H1 (cell line): ENCODE data around the gene AP2B1. TPM values are rescaled to one million over a fixed set of nuclear protein-coding genes. Genes with fewer than 3 reads are reported as not detected.

Source experiments
- CTCF ChIA-PET: fragments of 300-600 bp; sonication (Branson Sonifier 250); formaldehyde crosslinking; loops from one replicate; lab custom pipeline; 2021; ENCODE audit not compliant: partially characterized antibody; lab: Charles Lee
- POLR2A ChIA-PET: fragments of 300-600 bp; sonication (Branson Sonifier 250); formaldehyde crosslinking; loops from one replicate; lab custom pipeline; 2021; ENCODE audit warnings: inconsistent platforms; ENCODE audit not compliant: partially characterized antibody; lab: Charles Lee
- DNase-seq, 2 experiments: peaks; one replicate each; pipeline versions ENCODE4 v3.0.0 to v3.0.0-alpha.2; 2010 to 2022; ENCODE audit warnings: low spot score in 2 of 2, low read depth in 1 of 2, mixed read lengths in 1 of 2
- FAIRE-seq: peaks from 2 replicates; lab custom pipeline; 2011; peaks lifted over from hg19 to GRCh38; lab: Jason Lieb, UNC
- H2AFZ ChIP-seq: 2 replicates; pipeline ENCODE4 v1.8.1; 2012; ENCODE audit warnings: low read length, inconsistent platforms
- H2AK5ac ChIP-seq: 2 replicates; pipeline ENCODE4 v1.6.1; 2013; ENCODE audit warnings: low read depth, low read length
- H2BK120ac ChIP-seq: replicated peaks from 2 replicates; pipeline ENCODE3; 2013; ENCODE audit warnings: low read depth, low read length, inconsistent platforms
- H2BK12ac ChIP-seq: 2 replicates; pipeline ENCODE4 v1.6.1; 2013; ENCODE audit warnings: low read depth, low read length
- H2BK15ac ChIP-seq: 2 replicates; pipeline ENCODE4 v1.6.1; 2013; ENCODE audit warnings: low read length
- H2BK20ac ChIP-seq: 2 replicates; pipeline ENCODE4 v1.6.1; 2013; ENCODE audit warnings: low read length
- H2BK5ac ChIP-seq: 2 replicates; pipeline ENCODE4 v1.6.1; 2013; ENCODE audit warnings: low read depth, low read length
- H3K14ac ChIP-seq: 2 replicates; pipeline ENCODE4 v1.6.1; 2013; ENCODE audit warnings: inconsistent platforms; ENCODE audit not compliant: insufficient read length
- H3K18ac ChIP-seq: 2 replicates; pipeline ENCODE4 v1.6.1; 2013; ENCODE audit warnings: low read length; ENCODE audit errors: extremely low read depth
- H3K23ac ChIP-seq: 2 replicates; pipeline ENCODE4 v1.6.1; 2013; ENCODE audit warnings: inconsistent platforms; ENCODE audit not compliant: insufficient read length
- H3K23me2 ChIP-seq: 2 replicates; pipeline ENCODE4 v1.6.1; 2013; ENCODE audit warnings: low read depth, low read length
- H3K27ac ChIP-seq: 2 replicates; pipeline ENCODE4 v1.6.1; 2011; ENCODE audit warnings: low read depth, low read length, inconsistent platforms
- H3K27me3 ChIP-seq, 4 experiments: replicated peaks in 1 of 4; 1 replicate in 1 of 4; 2 replicates in 3 of 4; pipeline versions ENCODE4 v1.6.1 to v1.8.1; 2011 to 2013; ENCODE audit warnings: low read length in 3 of 4, mild to moderate bottlenecking in 3 of 4, inconsistent platforms in 2 of 4, mixed read lengths in 2 of 4, moderate library complexity in 1 of 4; ENCODE audit not compliant: control insufficient read depth in 3 of 4, insufficient read depth in 3 of 4; ENCODE audit errors: extremely low read depth in 1 of 4
- H3K36me3 ChIP-seq, 4 experiments: 2 replicates each; pipeline versions ENCODE4 v1.6.1 to v1.8.1; 2011 to 2013; ENCODE audit warnings: mild to moderate bottlenecking in 4 of 4, low read length in 3 of 4, moderate library complexity in 2 of 4, control low read depth in 1 of 4, inconsistent platforms in 1 of 4; ENCODE audit not compliant: insufficient read depth in 4 of 4, control insufficient read depth in 2 of 4
- H3K4ac ChIP-seq: replicated peaks from 2 replicates; pipeline ENCODE3; 2013; ENCODE audit warnings: low read length, low read depth, mixed read lengths, inconsistent platforms; ENCODE audit not compliant: insufficient read length
- H3K4me1 ChIP-seq, 4 experiments: replicated peaks in 1 of 4; 1 replicate in 1 of 4; 2 replicates in 3 of 4; pipeline versions ENCODE4 v1.6.1 to v1.8.1; 2011 to 2013; ENCODE audit warnings: low read length in 3 of 4, inconsistent platforms in 2 of 4, mixed read lengths in 1 of 4; ENCODE audit not compliant: insufficient read depth in 4 of 4, control insufficient read depth in 3 of 4
- H3K4me2 ChIP-seq, 2 experiments: 2 replicates each; pipeline versions ENCODE4 v1.6.1 to v1.8.1; 2011 to 2013; ENCODE audit warnings: low read depth in 2 of 2, low read length in 2 of 2, control low read depth in 1 of 2, inconsistent platforms in 1 of 2, mild to moderate bottlenecking in 1 of 2; ENCODE audit not compliant: insufficient read depth in 1 of 2
- H3K4me3 ChIP-seq, 4 experiments: fragments of 200-600, 300-600 bp in 1 of 4; sonication (generic), shearing (Covaris generic), sonication (Bioruptor Twin) in 1 of 4; 2 replicates each; pipeline versions ENCODE4 v1.5.1 to v1.8.1; 2011 to 2016; ENCODE audit warnings: low read length in 4 of 4, low read depth in 3 of 4, control low read depth in 2 of 4, inconsistent platforms in 2 of 4, mild to moderate bottlenecking in 2 of 4, mixed read lengths in 1 of 4, moderate library complexity in 1 of 4; ENCODE audit not compliant: insufficient read depth in 2 of 4; ENCODE audit errors: extremely low read depth in 1 of 4
- H3K56ac ChIP-seq: replicated peaks from 2 replicates; pipeline ENCODE3; 2013; ENCODE audit warnings: low read depth, mild to moderate bottlenecking, mixed read lengths, low read length, inconsistent platforms; ENCODE audit not compliant: insufficient read length
- H3K79me1 ChIP-seq: 2 replicates; pipeline ENCODE4 v1.6.1; 2013; ENCODE audit warnings: low read depth, low read length, control low read depth
- H3K79me2 ChIP-seq, 2 experiments: 2 replicates each; pipeline versions ENCODE4 v1.6.1 to v1.8.1; 2012 to 2013; ENCODE audit warnings: low read length in 2 of 2, mild to moderate bottlenecking in 2 of 2, inconsistent platforms in 1 of 2; ENCODE audit not compliant: insufficient read depth in 2 of 2, control insufficient read depth in 1 of 2
- H3K9ac ChIP-seq, 4 experiments: replicated peaks in 1 of 4; 1 replicate in 1 of 4; 2 replicates in 3 of 4; pipeline versions ENCODE4 v1.6.1 to v1.8.1; 2011 to 2013; ENCODE audit warnings: low read depth in 3 of 4, low read length in 3 of 4, control low read depth in 2 of 4, mild to moderate bottlenecking in 2 of 4, moderate library complexity in 2 of 4, inconsistent platforms in 1 of 4; ENCODE audit errors: extremely low read depth in 1 of 4
- H3K9me3 ChIP-seq, 2 experiments: 2 replicates each; pipeline versions ENCODE4 v1.6.1 to v1.8.1; 2012 to 2013; ENCODE audit warnings: mild to moderate bottlenecking in 2 of 2, moderate library complexity in 2 of 2, control low read depth in 1 of 2, inconsistent platforms in 1 of 2, low read depth in 1 of 2, low read length in 1 of 2, mixed read lengths in 1 of 2; ENCODE audit not compliant: insufficient read depth in 2 of 2
- H4K20me1 ChIP-seq, 2 experiments: replicated peaks in 1 of 2; 2 replicates each; pipeline versions ENCODE3 to v1.8.1; 2011 to 2013; ENCODE audit warnings: inconsistent platforms in 2 of 2, low read length in 2 of 2, mild to moderate bottlenecking in 1 of 2; ENCODE audit not compliant: insufficient read depth in 2 of 2, control insufficient read depth in 1 of 2
- H4K5ac ChIP-seq: 2 replicates; pipeline ENCODE4 v1.6.1; 2013; ENCODE audit warnings: low read length, low read depth, mixed read lengths, inconsistent platforms; ENCODE audit not compliant: insufficient read length
- H4K8ac ChIP-seq: 2 replicates; pipeline ENCODE4 v1.8.0; 2013; ENCODE audit warnings: mild to moderate bottlenecking, moderate library complexity, low read length, inconsistent platforms; ENCODE audit not compliant: insufficient read depth; ENCODE audit errors: extremely low read depth
- H4K91ac ChIP-seq: replicated peaks from 2 replicates; pipeline ENCODE3; 2013; ENCODE audit warnings: low read length, mixed read lengths, inconsistent platforms; ENCODE audit not compliant: insufficient read length
- ASH2L ChIP-seq: fragments of 200-600, 300-600 bp; sonication (generic); IDR thresholded peaks from one replicate; pipeline ENCODE4 v1.7.1; 2017; ENCODE audit warnings: low read length
- CHD1 ChIP-seq: IDR thresholded peaks from 2 replicates; pipeline ENCODE4 v1.6.1; 2012; ENCODE audit warnings: low read depth, low read length, improper control_type of control experiment
- E2F6 ChIP-seq: IDR thresholded peaks from 2 replicates; pipeline ENCODE4 v1.6.1; 2012; ENCODE audit warnings: inconsistent platforms
- JUN ChIP-seq: IDR thresholded peaks from 2 replicates; pipeline ENCODE4 v1.6.1; 2011; ENCODE audit warnings: low read depth, mild to moderate bottlenecking, improper control_type of control experiment, low read length
- MAFK ChIP-seq: IDR thresholded peaks from 2 replicates; pipeline ENCODE4 v1.6.1; 2012; ENCODE audit warnings: low read depth, mild to moderate bottlenecking, improper control_type of control experiment, low read length
- RBBP5 ChIP-seq: IDR thresholded peaks from 2 replicates; pipeline ENCODE4 v1.7.1; 2012; ENCODE audit warnings: low read depth, mild to moderate bottlenecking, inconsistent platforms, low read length, moderate library complexity, borderline replicate concordance
- SIRT6 ChIP-seq: IDR thresholded peaks from one replicate; pipeline ENCODE4 v1.7.1; 2012; ENCODE audit warnings: low read length, inconsistent platforms
- TEAD4 ChIP-seq: IDR thresholded peaks from 2 replicates; pipeline ENCODE4 v1.6.1; 2012; ENCODE audit warnings: low read depth, low read length, inconsistent platforms, mixed read lengths
- YY1 ChIP-seq: IDR thresholded peaks from 2 replicates; pipeline ENCODE4 v1.6.1; 2011; ENCODE audit warnings: low read depth, mild to moderate bottlenecking, low read length
- WGBS, 2 experiments: shearing (Covaris generic) in 1 of 2; methylation state at CpG; one replicate each; pipeline versions ENCODE4 v1.1.6 to v1.1.7; 2013 to 2015; ENCODE audit warnings: low lambda C conversion rate in 2 of 2, mixed read lengths in 2 of 2, inconsistent platforms in 1 of 2, low coverage in 1 of 2, missing lambda C conversion rate in 1 of 2; ENCODE audit not compliant: insufficient replicate concordance in 2 of 2, insufficient coverage in 1 of 2, insufficient read length in 1 of 2; ENCODE audit errors: extremely low coverage in 1 of 2, missing lambda C conversion rate in 1 of 2; 5-methylcytosine and 5-hydroxymethylcytosine counted together
- polyA plus RNA-seq, 7 experiments: library from polyadenylated mRNA; depleted of rRNA in 3 of 7; stranded (reverse) in 5 of 7; unstranded in 2 of 7; fragments of >200 nt in 5 of 7; fragments of 200-250 nt in 2 of 7; gene quantifications; 1 replicate in 5 of 7; 2 replicates in 1 of 7; 4 replicates in 1 of 7; pipeline versions ENCODE4 v1.2.1 to v1.2.3, GENCODE V29; 2011 to 2013; ENCODE audit warnings: missing spikeins in 2 of 7, mixed read lengths in 2 of 7
- total RNA-seq: library from RNA; stranded (reverse); fragmentation: NEBNext Ultra II Directional; extraction: Animal tissue kit (Norgen Biotek cat#: 25700); gene quantifications from 2 replicates; pipeline ENCODE4 v1.2.1, GENCODE V29; 2021
- TF ChIP-seq, protein P1 (sequence below): IDR thresholded peaks from 2 replicates; pipeline ENCODE4 v1.6.1; 2011; ENCODE audit warnings: low read length, improper control_type of control experiment

The AP2B1 gene
- total and polyA plus RNA-seq, 2 of the 8 experiments (the other 6 are each of a cell fraction or from before 2014, with no cell fraction given), result 95.5 to 199 TPM

DNA sequence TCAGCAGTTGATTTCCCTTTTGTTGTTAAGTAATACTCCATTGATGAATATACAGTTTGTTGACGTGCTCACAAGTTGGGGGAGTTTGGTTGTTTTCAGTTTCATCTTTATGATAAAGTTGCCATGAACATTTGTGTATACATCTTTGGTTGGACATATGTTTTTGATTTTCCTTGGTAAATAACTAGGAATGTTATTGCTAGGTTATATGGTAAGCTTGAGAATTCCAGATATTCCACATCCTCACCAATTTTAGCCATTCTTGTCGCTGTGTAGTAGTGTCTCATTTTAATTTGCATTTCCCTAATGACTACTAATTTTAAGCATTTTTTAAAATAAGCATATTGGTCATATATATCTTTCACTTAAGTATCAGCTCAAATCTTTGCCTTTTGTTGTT lies 89.3 kb downstream of the AP2B1 start:
- Histone ChIP-seq H4K91ac (no peak overlapping the region), H3K27me3 (no peaks in the 10 kb centered on the region), H3K36me3 (peaks cover 8 to 20% (median 12%) of the 10 kb centered on the region in 4 experiments; a peak in 7 of 8 replicates), H3K79me1 (no peaks in the 10 kb centered on the region), H3K27ac (no peak overlapping the region), H2BK15ac (no peak overlapping the region), H3K56ac (no peak overlapping the region), H3K9me3 (no peaks in the 10 kb centered on the region), H2BK12ac (no peak overlapping the region), H3K4ac (no peak overlapping the region), H4K8ac (no peak overlapping the region), H2BK120ac (no peak overlapping the region), H3K23ac (no peak overlapping the region), H4K5ac (no peak overlapping the region), H3K4me3 (no peak overlapping the region), H3K14ac (no peak overlapping the region), H2BK5ac (no peak overlapping the region), H3K9ac (no peak overlapping the region), H3K23me2 (no peaks in the 10 kb centered on the region), H3K79me2 (no peaks in the 10 kb centered on the region), H3K18ac (no peak overlapping the region), H2AK5ac (no peak overlapping the region), H2AFZ (no peak overlapping the region), H4K20me1 (no peaks in the 10 kb centered on the region), H3K4me2 (no peak overlapping the region), H3K4me1 (no peaks in the 10 kb centered on the region; a peak in 2 of 7 replicates), H2BK20ac (no peak overlapping the region)
- WGBS, 2 experiments, result 94% methylated on average over 2 of the region's 2 CpGs; no CpG with 5 or more reads in 1 of the 2 experiments
- FAIRE-seq (no peak), DNase-seq (no peak)
- POLR2A ChIA-PET, result no interaction called here
- CTCF ChIA-PET, result interaction anchor here (1.0 to 1.2 kb wide), 2 partner anchors 9 to 28 kb away, joined by 3 to 4 read pairs; no protein-coding TSS in a partner anchor
- no peak for TF ChIP-seq SIRT6
- no peak for TF ChIP-seq TEAD4
- TF ChIP-seq E2F6, result no peak
- no peak for TF ChIP-seq MAFK
- TF ChIP-seq, protein P1, sequence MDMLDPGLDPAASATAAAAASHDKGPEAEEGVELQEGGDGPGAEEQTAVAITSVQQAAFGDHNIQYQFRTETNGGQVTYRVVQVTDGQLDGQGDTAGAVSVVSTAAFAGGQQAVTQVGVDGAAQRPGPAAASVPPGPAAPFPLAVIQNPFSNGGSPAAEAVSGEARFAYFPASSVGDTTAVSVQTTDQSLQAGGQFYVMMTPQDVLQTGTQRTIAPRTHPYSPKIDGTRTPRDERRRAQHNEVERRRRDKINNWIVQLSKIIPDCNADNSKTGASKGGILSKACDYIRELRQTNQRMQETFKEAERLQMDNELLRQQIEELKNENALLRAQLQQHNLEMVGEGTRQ, result no peak
- no peak for TF ChIP-seq RBBP5
- no peak for TF ChIP-seq CHD1
- TF ChIP-seq JUN, result no peak
- TF ChIP-seq YY1, result no peak
- no peak for TF ChIP-seq ASH2L
